Ovary (tissue), 9 donors: ENCODE results near the gene TRIP13. TPM values are rescaled to one million over a fixed set of nuclear protein-coding genes. Genes with fewer than 3 reads are reported as not detected.

ENCODE experiments used
- DNase-seq, 5 donors: peaks; one replicate each; pipeline ENCODE4 v3.0.0-alpha.2; 2019 to 2020
- H3K27ac ChIP-seq, 2 donors: fragments of 200-600 bp; one replicate each; pipeline versions ENCODE4 v1.5.1 to v1.8.0; 2019 to 2022
- H3K27me3 ChIP-seq: fragments of 200-600 bp; one replicate; pipeline ENCODE4 v1.8.0; 2022
- H3K36me3 ChIP-seq: fragments of 200-600 bp; sonication (generic); one replicate; pipeline ENCODE4 v1.5.1; 2019
- H3K4me1 ChIP-seq: one replicate; pipeline ENCODE4 v1.8.1; 2013; ENCODE audit warnings: mild to moderate bottlenecking, moderate library complexity; ENCODE audit not compliant: insufficient read depth
- H3K4me3 ChIP-seq: fragments of 200-600 bp; sonication (generic); one replicate; pipeline ENCODE4 v1.5.1; 2017
- H3K9me3 ChIP-seq, 2 donors: fragments of 200-600 bp in 1 of 2; sonication (generic) in 1 of 2; one replicate each; pipeline versions ENCODE4 v1.5.1 to v1.8.1; 2013 to 2019; ENCODE audit warnings: mild to moderate bottlenecking in 1 of 2, moderate library complexity in 1 of 2
- CTCF ChIP-seq, 3 donors: fragments of 450-650 bp in 2 of 3; fragments of 200-600 bp in 1 of 3; IDR thresholded peaks; one replicate each; pipeline versions ENCODE4 v1.5.1 to v1.8.0; 2016 to 2022; ENCODE audit warnings: antibody characterized with exemption in 3 of 3, mild to moderate bottlenecking in 1 of 3
- EP300 ChIP-seq: sonication (generic); formaldehyde crosslinking; IDR thresholded peaks from one replicate; pipeline ENCODE4 v1.6.1; 2017; ENCODE audit warnings: antibody characterized with exemption
- POLR2A ChIP-seq: fragments of 450-650 bp; IDR thresholded peaks from one replicate; pipeline ENCODE4 v1.6.1; 2017; ENCODE audit warnings: antibody characterized with exemption, mild to moderate bottlenecking, moderate library complexity
- WGBS, 3 donors: extraction: QIAGEN DNeasy Blood & Tissue Kit in 1 of 3; methylation state at CpG; one replicate each; pipeline versions ENCODE4 v1.1.5 to v1.1.7; 2013 to 2017; 5-methylcytosine and 5-hydroxymethylcytosine counted together
- intact Hi-C, 4 donors: fragments of 100-400 bp; cut with DNase I; formaldehyde crosslinking; loops; one replicate each; pipeline versions ENCODE4 v1.11.0 to v1.15.1; 2022 to 2023
- polyA plus RNA-seq, 2 donors: library from polyadenylated mRNA; stranded (reverse); fragments of 200-250 nt in 1 of 2; fragments of 350-450 nt in 1 of 2; fragmentation: Illumina TruSeq in 1 of 2; extraction: RNeasy Lipid Tissue Mini Kit (QIAGEN cat#74804) in 1 of 2; gene quantifications; one replicate each; pipeline ENCODE4 v1.2.3, GENCODE V29; 2013 to 2014
- total RNA-seq, 7 donors: library from RNA; depleted of rRNA in 2 of 7; stranded (reverse); fragments of >200 nt in 2 of 7; fragmentation: NEBNext Ultra II Directional in 3 of 7; extraction: Animal tissue kit (Norgen Biotek cat#: 25700) in 3 of 7; gene quantifications; one replicate each; pipeline versions ENCODE4 v1.1.0 to v1.2.4, GENCODE V29; 2016 to 2023
- donor health status: DM: no; HTN: no; CAD: no; lungs with moderate emphysema.
- donor health status: DM: no; HTN: no; CAD: no.
- donor health status: Bipolar disorder and iron deficiency.
- donor health status: DM: yes; HTN: yes; CAD: no.
- donor health status: DM: no; HTN: no; CAD: no.
- donor health status: DM: yes; HTN: yes; CAD: no.

The TRIP13 gene
- total and polyA plus RNA-seq, 9 donors, result 1.3 to 3.9 (median 2.0) TPM

DNA sequence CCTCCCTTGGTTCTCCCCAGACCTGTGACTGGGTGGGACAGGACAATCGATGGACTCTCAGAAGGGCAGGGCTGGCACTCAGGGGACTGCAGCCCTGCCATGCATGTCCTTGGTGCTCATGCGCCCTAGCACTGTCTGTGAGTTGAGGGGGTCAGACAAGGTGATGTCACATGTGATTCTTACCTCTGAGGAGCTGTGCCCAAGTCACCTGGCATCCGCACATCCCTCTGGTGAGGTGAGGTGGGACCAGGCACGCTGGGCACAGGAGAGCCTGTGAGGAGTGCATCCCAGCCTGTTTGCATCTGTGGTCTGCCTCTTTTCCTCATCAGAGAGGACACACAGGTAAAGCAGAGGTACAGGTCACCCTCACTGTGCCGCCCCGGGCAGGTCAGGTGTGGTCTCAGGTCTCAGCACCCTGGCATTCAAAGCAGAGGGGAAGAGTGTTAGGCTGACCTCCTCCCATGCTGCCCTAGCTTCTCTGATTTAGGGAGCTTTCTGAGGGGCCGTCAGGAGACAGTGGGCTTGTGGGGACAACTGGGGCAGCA is 14.8 kb downstream of the TRIP13 start:
- no peak for TF ChIP-seq POLR2A
- TF ChIP-seq EP300, result no peak
- TF ChIP-seq CTCF (IDR thresholded peaks at IDR 0.05), result no peak
- DNase-seq, result peak in 1 of 5 donors; percentile 4
- intact Hi-C loops, result loop anchor here in 2 of 4 donors (2.0 to 5.0 kb wide), 2 partner anchors 235 to 237 kb away; no protein-coding TSS in a partner anchor
- no peaks in the 10 kb centered on the region for H3K27me3 ChIP-seq
- no peaks in the 10 kb centered on the region for H3K9me3 ChIP-seq
- no peak overlapping the region for H3K27ac ChIP-seq
- 93 to 95% (median 95%) methylated on average over 7 of the region's 7 CpGs for WGBS, 3 donors
- no peaks in the 10 kb centered on the region for H3K4me1 ChIP-seq
- no peaks in the 10 kb centered on the region for H3K36me3 ChIP-seq
- H3K4me3 ChIP-seq, result no peak overlapping the region

- H3K4me1 ChIP-seq, result no peaks in the 10 kb centered on the region
- TF ChIP-seq EP300, result no peak
- TF ChIP-seq CTCF (IDR thresholded peaks at IDR 0.05), result no peak
- no peak for TF ChIP-seq POLR2A
- no peak overlapping the region for H3K4me3 ChIP-seq
- no peaks in the 10 kb centered on the region for H3K27me3 ChIP-seq
- intact Hi-C loops, result loop anchor here in 1 of 4 donors (5.0 kb wide), 1 partner anchor 236 kb away; no protein-coding TSS in a partner anchor
- H3K36me3 ChIP-seq, result no peaks in the 10 kb centered on the region
- no peak overlapping the region for H3K27ac ChIP-seq
- no peaks in the 10 kb centered on the region for H3K9me3 ChIP-seq
- DNase-seq, result peak in 1 of 5 donors; percentile 4
- WGBS, 3 donors, result 93 to 96% (median 95%) methylated on average over 16 of the region's 16 CpGs
Measured at GRCh38 chr5:908172-908571, 15.5 kb downstream of the TRIP13 start.

DNA sequence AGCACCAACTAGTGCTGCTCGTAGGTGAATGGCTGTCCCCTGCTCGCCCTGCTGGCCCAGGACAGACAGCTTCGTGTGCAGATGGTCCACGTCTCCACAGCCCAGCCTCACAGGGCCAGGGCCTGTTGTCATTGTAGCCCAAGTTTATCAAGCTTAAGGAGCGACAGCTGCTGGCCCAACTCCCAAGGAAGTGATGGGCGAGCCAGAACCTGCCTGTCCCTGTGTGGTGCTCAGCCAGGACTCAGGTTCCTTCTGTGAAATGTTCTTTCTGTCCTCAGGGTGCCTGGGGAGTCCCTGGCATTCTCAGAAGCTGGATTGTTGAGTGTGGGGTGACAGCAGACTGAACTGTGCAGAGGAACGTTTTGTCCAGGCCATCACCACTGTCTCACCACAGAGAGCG is 16.4 kb downstream of the TRIP13 start:
- intact Hi-C loops, result loop anchor here in 1 of 4 donors (5.0 kb wide), 1 partner anchor 237 kb away; no protein-coding TSS in a partner anchor

GRCh38 chr5:909994-910768 is 17.5 kb downstream of the TRIP13 start:
- H3K36me3 ChIP-seq, result no peaks in the 10 kb centered on the region
- H3K9me3 ChIP-seq, result no peaks in the 10 kb centered on the region
- no peak overlapping the region for H3K4me3 ChIP-seq
- H3K27ac ChIP-seq, result no peak overlapping the region
- intact Hi-C loops, result loop anchor here in 1 of 4 donors (5.0 kb wide), 1 partner anchor 238 kb away; no protein-coding TSS in a partner anchor
- DNase-seq, result peak in 1 of 5 donors; percentile 7
- no peaks in the 10 kb centered on the region for H3K27me3 ChIP-seq
- TF ChIP-seq EP300, result no peak
- TF ChIP-seq CTCF (IDR thresholded peaks at IDR 0.05), result no peak
- TF ChIP-seq POLR2A, result no peak
- no peaks in the 10 kb centered on the region for H3K4me1 ChIP-seq
- WGBS, 3 donors, result 93 to 96% (median 94%) methylated on average over 18 of the region's 18 CpGs

More for the DNA sequence above, 16.4 kb downstream of the TRIP13 start:
- WGBS, 3 donors, result 92 to 96% (median 95%) methylated on average over 8 of the region's 8 CpGs
- Histone ChIP-seq H3K36me3 (no peaks in the 10 kb centered on the region), H3K4me1 (no peaks in the 10 kb centered on the region), H3K4me3 (no peak overlapping the region), H3K9me3 (no peaks in the 10 kb centered on the region), H3K27me3 (no peaks in the 10 kb centered on the region), H3K27ac (no peak overlapping the region)
- TF ChIP-seq CTCF (IDR thresholded peaks at IDR 0.05) (no peak), POLR2A (no peak), EP300 (no peak)
- peak in 1 of 5 donors; percentile 9 for DNase-seq
